HG03342 (cell line): Measurements from ENCODE around the gene COMTD1.
"Not testable (repeated sequence)": the region's sequence is repeated elsewhere in the genome, so short reads cannot be mapped to it uniquely, and the experiment has no call there.

Source experiments
- ATAC-seq: cut with Tn5 transposase; IDR thresholded peaks from one replicate; pipeline ENCODE4 v1.9.1; 2021; ENCODE audit warnings: mild to moderate bottlenecking, moderate library complexity; ENCODE audit not compliant: unreplicated experiment

COMTD1 gene

GRCh38 chr10:75195035-75195763, 40.6 kb downstream of the COMTD1 start:
- no peak for ATAC-seq

GRCh38 chr10:75194625-75195024, 41.1 kb downstream of the COMTD1 start:
- ATAC-seq = not testable (repeated sequence)

- ATAC-seq = no peak
Measured at GRCh38 chr10:75191821-75192568, 43.8 kb downstream of the COMTD1 start.

- ATAC-seq = no peak
Measured at GRCh38 chr10:75189266-75190096, 46.3 kb downstream of the COMTD1 start.

- ATAC-seq = not testable (repeated sequence)
Measured at GRCh38 chr10:75188522-75188921, 47.2 kb downstream of the COMTD1 start.

GRCh38 chr10:75187961-75188426, 47.8 kb downstream of the COMTD1 start:
- ATAC-seq = no peak

- no peak for ATAC-seq
Measured at GRCh38 chr10:75186310-75186709, 49.4 kb downstream of the COMTD1 start.
